WERI-Rb-1 (cell line): ENCODE data around the gene CLIC2.

Experiments used
- DNase-seq: peaks from one replicate; pipeline ENCODE4 v3.0.0-alpha.2; 2020
- H3K27ac ChIP-seq: fragments of 250-450 bp; sonication (Bioruptor Pico); 2 replicates; pipeline ENCODE4 v1.5.1; 2020; ENCODE audit warnings: mild to moderate bottlenecking, moderate library complexity
- H3K27me3 ChIP-seq: fragments of 250-450 bp; sonication (Bioruptor Pico); 2 replicates; pipeline ENCODE4 v1.5.1; 2021; ENCODE audit warnings: mild to moderate bottlenecking, low read depth, moderate library complexity; ENCODE audit not compliant: insufficient read depth, severe bottlenecking
- H3K36me3 ChIP-seq: fragments of 250-450 bp; sonication (Bioruptor Pico); 2 replicates; pipeline ENCODE4 v1.5.1; 2020; ENCODE audit warnings: mild to moderate bottlenecking, moderate library complexity
- H3K4me3 ChIP-seq: 2 replicates; pipeline ENCODE4 v1.5.1; 2011; ENCODE audit warnings: low read depth, mild to moderate bottlenecking, control low read depth, low read length
- H3K9me3 ChIP-seq: fragments of 250-450 bp; sonication (Bioruptor Pico); 2 replicates; pipeline ENCODE4 v1.5.1; 2021; ENCODE audit warnings: mild to moderate bottlenecking, moderate library complexity; ENCODE audit not compliant: severe bottlenecking
- CTCF ChIP-seq: IDR thresholded peaks from 2 replicates; pipeline ENCODE4 v1.5.1; 2011; ENCODE audit warnings: low read depth, mild to moderate bottlenecking, control low read depth, inconsistent platforms, low read length

The CLIC2 gene

GRCh38 chrX:155262970-155263754 lies 71.3 kb downstream of the CLIC2 start:
- no peak for TF ChIP-seq CTCF
- no peaks in the 10 kb centered on the region for H3K9me3 ChIP-seq
- no peaks in the 10 kb centered on the region for H3K27me3 ChIP-seq
- DNase-seq = no peak
- H3K36me3 ChIP-seq = peaks cover 4% of the 10 kb centered on the region
- H3K27ac ChIP-seq = no peak overlapping the region
- H3K4me3 ChIP-seq = peak overlapping the region; percentile 80

GRCh38 chrX:155259752-155260151 lies 74.7 kb downstream of the CLIC2 start:
- no peak for TF ChIP-seq CTCF
- no peak overlapping the region for H3K4me3 ChIP-seq
- no peaks in the 10 kb centered on the region for H3K9me3 ChIP-seq
- peaks cover 4% of the 10 kb centered on the region for H3K36me3 ChIP-seq
- no peak for DNase-seq
- no peaks in the 10 kb centered on the region for H3K27me3 ChIP-seq
- no peak overlapping the region for H3K27ac ChIP-seq

GRCh38 chrX:155251391-155251790 lies 83.0 kb downstream of the CLIC2 start:
- H3K27me3 ChIP-seq = no peaks in the 10 kb centered on the region
- no peak overlapping the region for H3K27ac ChIP-seq
- DNase-seq = no peak
- no peak overlapping the region for H3K4me3 ChIP-seq
- TF ChIP-seq CTCF = no peak
- H3K36me3 ChIP-seq = no peaks in the 10 kb centered on the region
- H3K9me3 ChIP-seq = no peaks in the 10 kb centered on the region

- Histone ChIP-seq H3K27ac (no peak overlapping the region), H3K4me3 (no peak overlapping the region), H3K36me3 (no peaks in the 10 kb centered on the region), H3K9me3 (no peaks in the 10 kb centered on the region), H3K27me3 (no peaks in the 10 kb centered on the region)
- no peak for TF ChIP-seq CTCF
- no peak for DNase-seq
These were observed 86.9 kb downstream of the CLIC2 start for GRCh38 chrX:155247497-155247896.

- no peak for DNase-seq
- Histone ChIP-seq H3K27me3 (no peaks in the 10 kb centered on the region), H3K36me3 (no peaks in the 10 kb centered on the region), H3K9me3 (no peaks in the 10 kb centered on the region), H3K27ac (no peak overlapping the region), H3K4me3 (no peak overlapping the region)
- TF ChIP-seq CTCF = no peak
These were observed 87.7 kb downstream of the CLIC2 start for GRCh38 chrX:155246748-155247147.

GRCh38 chrX:155242300-155242699 lies 92.1 kb downstream of the CLIC2 start:
- Histone ChIP-seq H3K27ac (no peak overlapping the region), H3K36me3 (peaks cover 10% of the 10 kb centered on the region), H3K4me3 (no peak overlapping the region), H3K9me3 (no peaks in the 10 kb centered on the region), H3K27me3 (no peaks in the 10 kb centered on the region)
- DNase-seq = no peak
- no peak for TF ChIP-seq CTCF
